ENCODE results near the gene PSAT1. TPM values are rescaled to one million over a fixed set of nuclear protein-coding genes. Genes with fewer than 3 reads are reported as not detected.

PSAT1 gene
- total RNA-seq, 1 donor from 2014 or later, result 357 TPM

- H3K4me3 Mint-ChIP-seq, result no peak overlapping the region
- Histone ChIP-seq H3K79me2 (ENCODE audit: low read depth) (peaks cover 1% of the 10 kb centered on the region), H3K9me3 (ENCODE audit: low read depth) (no peaks in the 10 kb centered on the region), H3K4me2 (peak overlapping the region; percentile 15), H3K4me3 (no peak overlapping the region), H4K20me1 (ENCODE audit: low read depth) (no peaks in the 10 kb centered on the region), H3F3A (ENCODE audit: low read depth) (peaks cover 14% of the 10 kb centered on the region), H3K36me3 (no peaks in the 10 kb centered on the region), H3K27ac (no peak overlapping the region), H3K9ac (no peak overlapping the region), H3K4me1 (peaks cover 36% of the 10 kb centered on the region), H2AFZ (replicated peaks) (peak overlapping the region; percentile 74), H3K27me3 (no peaks in the 10 kb centered on the region)
- H3K27ac Mint-ChIP-seq, result no peak overlapping the region
- H3K9me3 Mint-ChIP-seq, result no peaks in the 10 kb centered on the region
- peaks cover 39% of the 10 kb centered on the region for H3K4me1 Mint-ChIP-seq
- TF ChIP-seq EZH2 (IDR thresholded peaks at IDR 0.05) (no peak), EZH2phosphoT487 (IDR thresholded peaks at IDR 0.05) (no peak), CTCF (IDR thresholded peaks at IDR 0.05) (no peak)
- H3K36me3 Mint-ChIP-seq, result no peaks in the 10 kb centered on the region
- H3K27me3 Mint-ChIP-seq (ENCODE audit: insufficient read depth, low read depth), result no peaks in the 10 kb centered on the region
- no peak for DNase-seq (ENCODE audit: low spot score)
Observed at GRCh38 chr9:78292026-78292425, 4.9 kb upstream of the PSAT1 start.

- H3K4me1 ChIP-seq, result peaks cover 36% of the 10 kb centered on the region
- no peaks in the 10 kb centered on the region for H3K9me3 Mint-ChIP-seq
- no peaks in the 10 kb centered on the region for H3K36me3 ChIP-seq
- H2AFZ ChIP-seq (replicated peaks), result no peak overlapping the region
- H3K4me1 Mint-ChIP-seq, result peaks cover 39% of the 10 kb centered on the region
- H3K27ac ChIP-seq, result no peak overlapping the region
- H4K20me1 ChIP-seq (ENCODE audit: low read depth), result peaks cover 4% of the 10 kb centered on the region
- H3F3A ChIP-seq (ENCODE audit: low read depth), result peaks cover 14% of the 10 kb centered on the region
- H3K9me3 ChIP-seq (ENCODE audit: low read depth), result no peaks in the 10 kb centered on the region
- no peak for DNase-seq (ENCODE audit: low spot score)
- no peaks in the 10 kb centered on the region for H3K27me3 ChIP-seq
- H3K4me3 ChIP-seq, result no peak overlapping the region
- peaks cover 10% of the 10 kb centered on the region for H3K79me2 ChIP-seq (ENCODE audit: low read depth)
- peaks cover 3% of the 10 kb centered on the region for H3K27me3 Mint-ChIP-seq (ENCODE audit: insufficient read depth, low read depth)
- H3K4me2 ChIP-seq, result no peak overlapping the region
- H3K36me3 Mint-ChIP-seq, result no peaks in the 10 kb centered on the region
- no peak overlapping the region for H3K4me3 Mint-ChIP-seq
- H3K9ac ChIP-seq, result no peak overlapping the region
- H3K27ac Mint-ChIP-seq, result no peak overlapping the region
- TF ChIP-seq EZH2 (IDR thresholded peaks at IDR 0.05), result no peak
- TF ChIP-seq EZH2phosphoT487 (IDR thresholded peaks at IDR 0.05), result no peak
- TF ChIP-seq CTCF (IDR thresholded peaks at IDR 0.05), result no peak
Observed at GRCh38 chr9:78292716-78293497, 4.0 kb upstream of the PSAT1 start.

- DNase-seq (ENCODE audit: low spot score), result no peak
- Histone ChIP-seq H3K27ac (no peak overlapping the region), H3K36me3 (no peaks in the 10 kb centered on the region), H3K4me2 (no peak overlapping the region), H3F3A (ENCODE audit: low read depth) (peaks cover 14% of the 10 kb centered on the region), H3K9me3 (ENCODE audit: low read depth) (no peaks in the 10 kb centered on the region), H3K4me1 (peaks cover 24% of the 10 kb centered on the region), H3K9ac (no peak overlapping the region), H3K27me3 (no peaks in the 10 kb centered on the region), H3K79me2 (ENCODE audit: low read depth) (peaks cover 26% of the 10 kb centered on the region), H2AFZ (replicated peaks) (no peak overlapping the region), H4K20me1 (ENCODE audit: low read depth) (peaks cover 5% of the 10 kb centered on the region), H3K4me3 (no peak overlapping the region)
- TF ChIP-seq EZH2phosphoT487 (IDR thresholded peaks at IDR 0.05), result no peak
- TF ChIP-seq EZH2 (IDR thresholded peaks at IDR 0.05), result no peak
- no peak for TF ChIP-seq CTCF (IDR thresholded peaks at IDR 0.05)
- Mint-ChIP-seq H3K9me3 (no peaks in the 10 kb centered on the region), H3K4me1 (peaks cover 46% of the 10 kb centered on the region), H3K27ac (no peak overlapping the region), H3K36me3 (peaks cover 4% of the 10 kb centered on the region), H3K4me3 (peak overlapping the region; percentile 25), H3K27me3 (ENCODE audit: insufficient read depth, low read depth) (peaks cover 3% of the 10 kb centered on the region)
Observed at GRCh38 chr9:78294290-78295176, 2.4 kb upstream of the PSAT1 start.
